HEK293 (cell line): ENCODE results near the gene SLC5A12.

Source experiments
- ZBTB7A ChIP-seq: fragments of 450-650 bp; formaldehyde crosslinking; IDR thresholded peaks from 2 replicates; pipeline ENCODE4 v1.5.1; 2016; ENCODE audit warnings: low read depth, missing biosample characterization, missing genetic modification characterization
- ZNF146 ChIP-seq: fragments of 450-650 bp; formaldehyde crosslinking; IDR thresholded peaks from 2 replicates; pipeline ENCODE4 v1.5.1; 2016; ENCODE audit warnings: missing biosample characterization, missing genetic modification characterization
- ZNF274 ChIP-seq, 2 experiments: fragments of 200-500 bp in 1 of 2; fragments of 450-650 bp in 1 of 2; sonication (Bioruptor generic) in 1 of 2; formaldehyde crosslinking in 1 of 2; IDR thresholded peaks; 2 replicates each; pipeline versions ENCODE4 v1.5.1 to v1.6.1; 2014 to 2016; ENCODE audit warnings: borderline replicate concordance in 1 of 2, inconsistent platforms in 1 of 2, low read length in 1 of 2, missing biosample characterization in 1 of 2, missing genetic modification characterization in 1 of 2
- ZNF302 ChIP-seq: fragments of 450-650 bp; formaldehyde crosslinking; IDR thresholded peaks from 2 replicates; pipeline ENCODE4 v1.5.1; 2016; ENCODE audit warnings: missing biosample characterization, missing genetic modification characterization, low read depth
- ZNF501 ChIP-seq: fragments of 450-650 bp; formaldehyde crosslinking; IDR thresholded peaks from 2 replicates; pipeline ENCODE4 v1.5.1; 2016; ENCODE audit warnings: missing biosample characterization, missing genetic modification characterization
- ZNF707 ChIP-seq: fragments of 450-650 bp; formaldehyde crosslinking; IDR thresholded peaks from 2 replicates; pipeline ENCODE4 v1.5.1; 2016; ENCODE audit warnings: missing biosample characterization, missing genetic modification characterization
- ZNF843 ChIP-seq: fragments of 450-650 bp; formaldehyde crosslinking; IDR thresholded peaks from 2 replicates; pipeline ENCODE4 v1.5.1; 2016; ENCODE audit warnings: missing biosample characterization, missing genetic modification characterization
- TF ChIP-seq, protein P1 (sequence below): sonication (generic); formaldehyde crosslinking; IDR thresholded peaks from 2 replicates; pipeline ENCODE4 v1.8.1; 2022; ENCODE audit warnings: mild to moderate bottlenecking, moderate library complexity, missing genetic modification reagents
- TF ChIP-seq, protein P2 (sequence below): fragments of 450-650 bp; formaldehyde crosslinking; IDR thresholded peaks from 2 replicates; pipeline ENCODE4 v1.5.1; 2016; ENCODE audit warnings: missing biosample characterization, missing genetic modification characterization
- TF ChIP-seq, protein P3 (sequence below): fragments of 450-650 bp; formaldehyde crosslinking; IDR thresholded peaks from 2 replicates; pipeline ENCODE4 v1.5.1; 2016; ENCODE audit warnings: missing biosample characterization, missing genetic modification characterization
- TF ChIP-seq, protein P4 (sequence below): fragments of 450-650 bp; formaldehyde crosslinking; conservative IDR thresholded peaks from 2 replicates; pipeline ENCODE4 v1.5.1; 2016; ENCODE audit warnings: low read depth, missing biosample characterization, missing genetic modification characterization
- TF ChIP-seq, protein P5 (sequence below): fragments of 450-650 bp; formaldehyde crosslinking; IDR thresholded peaks from 2 replicates; pipeline ENCODE4 v1.5.1; 2017; ENCODE audit warnings: missing biosample characterization, missing genetic modification characterization
- TF ChIP-seq, protein P6 (sequence below): fragments of 450-650 bp; formaldehyde crosslinking; IDR thresholded peaks from 2 replicates; pipeline ENCODE4 v1.5.1; 2016; ENCODE audit warnings: missing biosample characterization, missing genetic modification characterization

DNA sequence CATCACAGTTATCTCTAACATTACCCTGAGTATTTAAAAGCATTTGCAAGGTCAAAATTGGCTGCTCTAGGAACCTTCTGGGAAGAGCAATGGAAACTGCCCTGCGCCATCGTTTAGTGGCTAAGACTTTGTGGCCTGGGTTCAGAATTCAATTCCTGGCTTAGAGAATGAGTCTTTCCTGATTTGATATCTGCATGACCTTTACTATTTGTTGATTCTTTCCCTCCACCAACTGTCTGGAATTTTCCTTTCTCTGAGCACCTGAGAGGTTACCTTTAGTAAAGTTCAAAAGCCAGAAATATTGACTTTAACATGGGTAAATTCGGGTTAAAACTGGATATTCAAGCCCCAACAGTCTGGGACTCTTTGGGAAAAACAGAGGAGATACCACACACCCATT is 43.0 kb upstream of the SLC5A12 start:
- TF ChIP-seq ZNF707 (tag by site-specific recombination), result no peak
- TF ChIP-seq, protein P1, sequence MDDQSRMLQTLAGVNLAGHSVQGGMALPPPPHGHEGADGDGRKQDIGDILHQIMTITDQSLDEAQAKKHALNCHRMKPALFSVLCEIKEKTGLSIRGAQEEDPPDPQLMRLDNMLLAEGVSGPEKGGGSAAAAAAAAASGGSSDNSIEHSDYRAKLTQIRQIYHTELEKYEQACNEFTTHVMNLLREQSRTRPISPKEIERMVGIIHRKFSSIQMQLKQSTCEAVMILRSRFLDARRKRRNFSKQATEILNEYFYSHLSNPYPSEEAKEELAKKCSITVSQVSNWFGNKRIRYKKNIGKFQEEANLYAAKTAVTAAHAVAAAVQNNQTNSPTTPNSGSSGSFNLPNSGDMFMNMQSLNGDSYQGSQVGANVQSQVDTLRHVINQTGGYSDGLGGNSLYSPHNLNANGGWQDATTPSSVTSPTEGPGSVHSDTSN (CRISPR knock-in tag), result no peak
- TF ChIP-seq ZNF146 (tag by site-specific recombination), result no peak
- TF ChIP-seq, protein P2, sequence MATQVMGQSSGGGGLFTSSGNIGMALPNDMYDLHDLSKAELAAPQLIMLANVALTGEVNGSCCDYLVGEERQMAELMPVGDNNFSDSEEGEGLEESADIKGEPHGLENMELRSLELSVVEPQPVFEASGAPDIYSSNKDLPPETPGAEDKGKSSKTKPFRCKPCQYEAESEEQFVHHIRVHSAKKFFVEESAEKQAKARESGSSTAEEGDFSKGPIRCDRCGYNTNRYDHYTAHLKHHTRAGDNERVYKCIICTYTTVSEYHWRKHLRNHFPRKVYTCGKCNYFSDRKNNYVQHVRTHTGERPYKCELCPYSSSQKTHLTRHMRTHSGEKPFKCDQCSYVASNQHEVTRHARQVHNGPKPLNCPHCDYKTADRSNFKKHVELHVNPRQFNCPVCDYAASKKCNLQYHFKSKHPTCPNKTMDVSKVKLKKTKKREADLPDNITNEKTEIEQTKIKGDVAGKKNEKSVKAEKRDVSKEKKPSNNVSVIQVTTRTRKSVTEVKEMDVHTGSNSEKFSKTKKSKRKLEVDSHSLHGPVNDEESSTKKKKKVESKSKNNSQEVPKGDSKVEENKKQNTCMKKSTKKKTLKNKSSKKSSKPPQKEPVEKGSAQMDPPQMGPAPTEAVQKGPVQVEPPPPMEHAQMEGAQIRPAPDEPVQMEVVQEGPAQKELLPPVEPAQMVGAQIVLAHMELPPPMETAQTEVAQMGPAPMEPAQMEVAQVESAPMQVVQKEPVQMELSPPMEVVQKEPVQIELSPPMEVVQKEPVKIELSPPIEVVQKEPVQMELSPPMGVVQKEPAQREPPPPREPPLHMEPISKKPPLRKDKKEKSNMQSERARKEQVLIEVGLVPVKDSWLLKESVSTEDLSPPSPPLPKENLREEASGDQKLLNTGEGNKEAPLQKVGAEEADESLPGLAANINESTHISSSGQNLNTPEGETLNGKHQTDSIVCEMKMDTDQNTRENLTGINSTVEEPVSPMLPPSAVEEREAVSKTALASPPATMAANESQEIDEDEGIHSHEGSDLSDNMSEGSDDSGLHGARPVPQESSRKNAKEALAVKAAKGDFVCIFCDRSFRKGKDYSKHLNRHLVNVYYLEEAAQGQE (tag by site-specific recombination), result no peak
- TF ChIP-seq, protein P3, sequence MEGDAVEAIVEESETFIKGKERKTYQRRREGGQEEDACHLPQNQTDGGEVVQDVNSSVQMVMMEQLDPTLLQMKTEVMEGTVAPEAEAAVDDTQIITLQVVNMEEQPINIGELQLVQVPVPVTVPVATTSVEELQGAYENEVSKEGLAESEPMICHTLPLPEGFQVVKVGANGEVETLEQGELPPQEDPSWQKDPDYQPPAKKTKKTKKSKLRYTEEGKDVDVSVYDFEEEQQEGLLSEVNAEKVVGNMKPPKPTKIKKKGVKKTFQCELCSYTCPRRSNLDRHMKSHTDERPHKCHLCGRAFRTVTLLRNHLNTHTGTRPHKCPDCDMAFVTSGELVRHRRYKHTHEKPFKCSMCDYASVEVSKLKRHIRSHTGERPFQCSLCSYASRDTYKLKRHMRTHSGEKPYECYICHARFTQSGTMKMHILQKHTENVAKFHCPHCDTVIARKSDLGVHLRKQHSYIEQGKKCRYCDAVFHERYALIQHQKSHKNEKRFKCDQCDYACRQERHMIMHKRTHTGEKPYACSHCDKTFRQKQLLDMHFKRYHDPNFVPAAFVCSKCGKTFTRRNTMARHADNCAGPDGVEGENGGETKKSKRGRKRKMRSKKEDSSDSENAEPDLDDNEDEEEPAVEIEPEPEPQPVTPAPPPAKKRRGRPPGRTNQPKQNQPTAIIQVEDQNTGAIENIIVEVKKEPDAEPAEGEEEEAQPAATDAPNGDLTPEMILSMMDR (tag by site-specific recombination), result no peak
- TF ChIP-seq ZNF501 (tag by site-specific recombination), result no peak
- TF ChIP-seq, protein P4, sequence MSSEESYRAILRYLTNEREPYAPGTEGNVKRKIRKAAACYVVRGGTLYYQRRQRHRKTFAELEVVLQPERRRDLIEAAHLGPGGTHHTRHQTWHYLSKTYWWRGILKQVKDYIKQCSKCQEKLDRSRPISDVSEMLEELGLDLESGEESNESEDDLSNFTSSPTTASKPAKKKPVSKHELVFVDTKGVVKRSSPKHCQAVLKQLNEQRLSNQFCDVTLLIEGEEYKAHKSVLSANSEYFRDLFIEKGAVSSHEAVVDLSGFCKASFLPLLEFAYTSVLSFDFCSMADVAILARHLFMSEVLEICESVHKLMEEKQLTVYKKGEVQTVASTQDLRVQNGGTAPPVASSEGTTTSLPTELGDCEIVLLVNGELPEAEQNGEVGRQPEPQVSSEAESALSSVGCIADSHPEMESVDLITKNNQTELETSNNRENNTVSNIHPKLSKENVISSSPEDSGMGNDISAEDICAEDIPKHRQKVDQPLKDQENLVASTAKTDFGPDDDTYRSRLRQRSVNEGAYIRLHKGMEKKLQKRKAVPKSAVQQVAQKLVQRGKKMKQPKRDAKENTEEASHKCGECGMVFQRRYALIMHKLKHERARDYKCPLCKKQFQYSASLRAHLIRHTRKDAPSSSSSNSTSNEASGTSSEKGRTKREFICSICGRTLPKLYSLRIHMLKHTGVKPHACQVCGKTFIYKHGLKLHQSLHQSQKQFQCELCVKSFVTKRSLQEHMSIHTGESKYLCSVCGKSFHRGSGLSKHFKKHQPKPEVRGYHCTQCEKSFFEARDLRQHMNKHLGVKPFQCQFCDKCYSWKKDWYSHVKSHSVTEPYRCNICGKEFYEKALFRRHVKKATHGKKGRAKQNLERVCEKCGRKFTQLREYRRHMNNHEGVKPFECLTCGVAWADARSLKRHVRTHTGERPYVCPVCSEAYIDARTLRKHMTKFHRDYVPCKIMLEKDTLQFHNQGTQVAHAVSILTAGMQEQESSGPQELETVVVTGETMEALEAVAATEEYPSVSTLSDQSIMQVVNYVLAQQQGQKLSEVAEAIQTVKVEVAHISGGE (tag by site-specific recombination), result no peak
- no peak for TF ChIP-seq ZNF274 (IDR thresholded peaks at IDR 0.05; ENCODE audit: low read length)
- no peak for TF ChIP-seq ZNF274 (tag by site-specific recombination; IDR thresholded peaks at IDR 0.05; ENCODE audit: borderline replicate concordance)
- no peak for TF ChIP-seq ZNF843 (tag by site-specific recombination)
- TF ChIP-seq ZBTB7A (tag by site-specific recombination), result no peak
- TF ChIP-seq, protein P5, sequence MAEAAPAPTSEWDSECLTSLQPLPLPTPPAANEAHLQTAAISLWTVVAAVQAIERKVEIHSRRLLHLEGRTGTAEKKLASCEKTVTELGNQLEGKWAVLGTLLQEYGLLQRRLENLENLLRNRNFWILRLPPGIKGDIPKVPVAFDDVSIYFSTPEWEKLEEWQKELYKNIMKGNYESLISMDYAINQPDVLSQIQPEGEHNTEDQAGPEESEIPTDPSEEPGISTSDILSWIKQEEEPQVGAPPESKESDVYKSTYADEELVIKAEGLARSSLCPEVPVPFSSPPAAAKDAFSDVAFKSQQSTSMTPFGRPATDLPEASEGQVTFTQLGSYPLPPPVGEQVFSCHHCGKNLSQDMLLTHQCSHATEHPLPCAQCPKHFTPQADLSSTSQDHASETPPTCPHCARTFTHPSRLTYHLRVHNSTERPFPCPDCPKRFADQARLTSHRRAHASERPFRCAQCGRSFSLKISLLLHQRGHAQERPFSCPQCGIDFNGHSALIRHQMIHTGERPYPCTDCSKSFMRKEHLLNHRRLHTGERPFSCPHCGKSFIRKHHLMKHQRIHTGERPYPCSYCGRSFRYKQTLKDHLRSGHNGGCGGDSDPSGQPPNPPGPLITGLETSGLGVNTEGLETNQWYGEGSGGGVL (tag by site-specific recombination), result no peak
- TF ChIP-seq ZNF302, result no peak
- TF ChIP-seq, protein P6, sequence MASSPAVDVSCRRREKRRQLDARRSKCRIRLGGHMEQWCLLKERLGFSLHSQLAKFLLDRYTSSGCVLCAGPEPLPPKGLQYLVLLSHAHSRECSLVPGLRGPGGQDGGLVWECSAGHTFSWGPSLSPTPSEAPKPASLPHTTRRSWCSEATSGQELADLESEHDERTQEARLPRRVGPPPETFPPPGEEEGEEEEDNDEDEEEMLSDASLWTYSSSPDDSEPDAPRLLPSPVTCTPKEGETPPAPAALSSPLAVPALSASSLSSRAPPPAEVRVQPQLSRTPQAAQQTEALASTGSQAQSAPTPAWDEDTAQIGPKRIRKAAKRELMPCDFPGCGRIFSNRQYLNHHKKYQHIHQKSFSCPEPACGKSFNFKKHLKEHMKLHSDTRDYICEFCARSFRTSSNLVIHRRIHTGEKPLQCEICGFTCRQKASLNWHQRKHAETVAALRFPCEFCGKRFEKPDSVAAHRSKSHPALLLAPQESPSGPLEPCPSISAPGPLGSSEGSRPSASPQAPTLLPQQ (tag by site-specific recombination), result no peak
